ENCODE measurements around the gene SUCLG2.

SUCLG2 gene

GRCh38 chr3:67497746-67498145 lies 156.7 kb downstream of the SUCLG2 start:
- no peak for DNase-seq

DNA sequence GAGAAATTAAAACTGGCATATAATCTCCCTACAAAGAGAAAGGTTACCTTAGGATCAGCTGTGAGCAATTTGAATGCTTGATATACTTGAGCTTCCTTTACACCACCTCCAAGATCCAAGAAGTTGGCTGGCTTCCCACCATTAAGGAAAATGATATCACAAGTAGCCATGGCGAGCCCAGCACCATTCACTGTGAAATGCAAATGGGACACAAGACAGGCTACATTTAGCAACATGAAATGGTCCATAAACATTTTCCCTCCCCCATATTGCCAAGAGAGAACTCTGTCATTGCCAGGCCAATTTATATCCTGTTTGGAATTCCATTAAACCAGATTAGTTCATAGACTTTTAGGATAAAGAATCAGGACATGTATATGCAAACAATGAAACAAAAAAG lies 158.7 kb downstream of the SUCLG2 start:
- no peak for DNase-seq

GRCh38 chr3:67493808-67494207 lies 160.6 kb downstream of the SUCLG2 start:
- no peak for DNase-seq

GRCh38 chr3:67490658-67491057 lies 163.8 kb downstream of the SUCLG2 start:
- no peak for DNase-seq

DNA sequence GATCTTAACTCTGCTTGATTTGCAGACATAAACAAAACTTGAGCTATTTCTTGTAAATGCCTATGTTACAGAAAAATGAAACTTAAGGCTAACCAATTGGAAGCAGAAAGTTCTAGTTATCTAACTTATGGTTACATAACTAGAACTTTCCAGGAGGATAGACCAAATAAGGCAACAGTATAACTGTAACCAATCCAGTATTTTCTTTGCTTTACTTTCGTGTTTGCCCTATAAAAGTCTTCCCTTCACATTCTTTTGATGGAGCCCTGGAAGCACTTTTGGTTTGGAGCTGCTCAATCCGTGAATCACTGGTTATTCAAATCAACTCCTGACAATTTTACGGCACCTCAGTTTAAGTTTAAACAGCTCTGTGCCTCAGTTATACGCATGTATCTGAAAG lies 164.6 kb downstream of the SUCLG2 start:
- no peak for DNase-seq

GRCh38 chr3:67487564-67488114 lies 166.8 kb downstream of the SUCLG2 start:
- no peak for DNase-seq

DNA sequence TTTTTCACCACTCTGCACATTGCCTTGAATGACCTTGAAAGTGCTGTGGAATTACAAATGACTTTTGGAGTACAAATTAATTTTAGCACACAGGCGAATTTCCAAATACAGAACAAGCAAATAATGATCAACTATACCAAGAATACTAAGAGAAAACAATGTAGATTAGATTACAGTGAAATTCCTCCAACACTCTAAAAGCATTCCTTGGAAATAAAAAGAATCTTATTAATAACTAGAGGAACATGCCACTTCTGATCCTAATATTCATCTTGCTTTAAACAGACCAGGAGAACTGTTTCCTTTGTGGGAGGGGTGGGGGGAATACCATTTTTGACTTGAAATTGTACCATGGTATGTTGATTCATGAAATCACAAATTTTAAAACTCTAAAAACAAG lies 167.5 kb downstream of the SUCLG2 start:
- no peak for DNase-seq

GRCh38 chr3:67484085-67484484 lies 170.3 kb downstream of the SUCLG2 start:
- DNase-seq = no peak

- DNase-seq = no peak
Measured at GRCh38 chr3:67481126-67481525, 173.3 kb downstream of the SUCLG2 start.

DNA sequence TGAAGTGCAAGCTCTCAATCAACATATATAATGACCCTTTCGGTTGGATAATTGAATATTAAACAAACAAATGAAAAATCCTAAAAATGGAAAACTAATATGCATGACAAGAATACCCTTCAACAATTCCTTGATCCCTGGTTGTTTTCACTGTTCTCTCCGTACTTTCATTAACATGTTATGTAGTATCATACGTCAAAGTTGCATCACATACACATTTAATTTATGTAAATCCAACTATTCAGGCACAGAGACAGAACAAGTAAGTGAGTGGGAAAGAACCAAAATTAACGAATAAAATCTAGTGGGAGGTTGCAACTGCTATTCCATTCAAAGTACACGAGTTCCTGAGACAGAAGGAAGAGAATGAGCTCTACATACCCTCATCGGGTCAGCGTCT lies 176.0 kb downstream of the SUCLG2 start:
- DNase-seq = no peak

- no peak for DNase-seq
Measured at GRCh38 chr3:67474311-67474710, 180.1 kb downstream of the SUCLG2 start.

DNA sequence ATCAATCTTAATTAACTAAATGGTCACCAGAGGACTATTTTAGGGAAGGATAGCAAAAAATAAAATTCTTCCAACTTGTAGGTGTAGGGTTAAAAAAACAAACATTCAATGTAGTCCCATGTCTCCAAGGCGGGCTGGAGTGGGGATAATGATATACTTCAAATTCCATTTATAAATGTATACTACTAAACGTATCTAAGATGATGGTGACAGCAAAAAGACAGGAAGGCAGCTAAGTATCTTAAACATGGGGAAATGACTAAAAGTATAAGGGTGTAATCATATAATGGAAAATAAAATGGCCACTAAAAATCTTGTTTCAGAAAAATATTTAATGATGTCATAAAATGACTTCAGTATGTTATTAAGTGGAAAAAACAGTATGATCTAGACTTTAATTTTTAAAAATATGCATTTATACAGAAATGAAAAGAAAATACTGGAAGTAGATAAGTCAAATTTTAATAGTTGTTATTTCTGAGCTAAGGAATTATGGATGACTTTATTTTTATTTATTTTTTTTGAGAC lies 181.7 kb downstream of the SUCLG2 start:
- no peak for DNase-seq

- no peak for DNase-seq
Measured at GRCh38 chr3:67470207-67470606, 184.2 kb downstream of the SUCLG2 start.

DNA sequence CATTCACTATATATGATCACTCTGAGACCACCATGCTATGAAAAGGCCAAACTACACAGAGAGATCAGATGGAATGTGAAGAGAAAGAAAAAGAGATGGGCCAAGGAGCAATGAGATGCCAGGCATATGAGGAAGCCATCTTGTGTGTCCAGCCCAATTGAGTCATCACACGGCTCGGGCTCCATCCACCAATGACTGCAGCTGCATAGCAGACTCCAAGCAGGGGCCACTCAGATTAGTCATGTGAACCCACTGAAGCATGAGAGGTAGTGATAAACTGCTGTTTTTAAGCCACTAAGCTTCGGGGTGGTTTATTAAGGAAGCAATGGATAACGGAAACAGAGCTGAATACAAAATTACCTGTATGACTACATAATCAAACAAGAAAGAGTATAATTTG lies 185.9 kb downstream of the SUCLG2 start:
- no peak for DNase-seq

DNA sequence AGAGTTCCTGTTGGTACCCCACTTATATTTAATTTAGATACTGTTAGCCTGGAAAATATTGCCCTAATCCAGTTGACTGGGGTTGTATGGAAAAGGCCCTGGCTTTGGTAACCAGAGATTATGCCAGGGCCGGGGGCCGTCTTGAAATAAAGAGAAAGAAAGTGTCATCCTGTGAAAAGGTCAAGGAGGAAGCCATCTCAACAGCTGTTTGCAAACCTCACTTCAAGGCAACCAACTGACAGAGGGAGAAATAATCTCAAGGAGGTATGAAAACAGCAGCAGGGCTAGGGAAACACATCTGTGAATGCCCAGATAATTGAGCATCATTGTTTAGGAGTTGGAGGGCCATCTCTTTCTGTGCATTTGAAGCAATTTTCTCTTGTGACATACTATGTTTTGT lies 190.8 kb downstream of the SUCLG2 start:
- DNase-seq = no peak

GRCh38 chr3:67462187-67462586 lies 192.2 kb downstream of the SUCLG2 start:
- DNase-seq = no peak

GRCh38 chr3:67461667-67462142 lies 192.7 kb downstream of the SUCLG2 start:
- DNase-seq = no peak

- no peak for DNase-seq
Measured at GRCh38 chr3:67460841-67461510, 193.4 kb downstream of the SUCLG2 start.

- DNase-seq = no peak
Measured at GRCh38 chr3:67459796-67460195, 194.6 kb downstream of the SUCLG2 start.

DNA sequence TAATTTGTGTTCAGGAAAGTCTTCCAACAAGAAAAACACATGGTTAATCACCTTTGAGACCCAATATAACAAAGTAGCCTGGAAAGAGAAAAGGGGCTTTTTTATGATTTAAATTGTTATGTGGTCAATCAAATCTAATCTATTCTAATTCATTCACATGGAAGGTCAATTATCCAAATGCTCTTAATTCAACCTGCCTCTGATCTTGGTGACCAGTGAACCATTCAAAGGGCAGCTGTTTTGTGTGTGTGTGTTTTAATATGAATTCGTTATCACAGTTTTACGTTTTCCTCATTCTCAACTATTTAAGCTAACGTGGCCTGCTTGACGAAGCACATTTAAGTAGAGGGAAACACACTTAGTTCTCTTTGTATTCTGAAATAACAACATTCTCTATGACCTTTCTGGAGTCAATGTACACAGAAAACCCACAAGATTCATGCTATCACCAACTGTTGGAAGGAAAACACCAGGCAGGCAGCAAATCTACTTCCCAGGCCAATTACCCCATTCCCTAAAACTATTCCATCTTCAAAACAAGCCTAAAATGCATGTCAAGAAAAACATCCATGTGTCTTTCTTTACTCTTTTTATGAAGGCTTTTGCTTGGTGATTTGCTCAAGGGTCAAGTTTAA lies 195.4 kb downstream of the SUCLG2 start:
- DNase-seq = no peak

DNA sequence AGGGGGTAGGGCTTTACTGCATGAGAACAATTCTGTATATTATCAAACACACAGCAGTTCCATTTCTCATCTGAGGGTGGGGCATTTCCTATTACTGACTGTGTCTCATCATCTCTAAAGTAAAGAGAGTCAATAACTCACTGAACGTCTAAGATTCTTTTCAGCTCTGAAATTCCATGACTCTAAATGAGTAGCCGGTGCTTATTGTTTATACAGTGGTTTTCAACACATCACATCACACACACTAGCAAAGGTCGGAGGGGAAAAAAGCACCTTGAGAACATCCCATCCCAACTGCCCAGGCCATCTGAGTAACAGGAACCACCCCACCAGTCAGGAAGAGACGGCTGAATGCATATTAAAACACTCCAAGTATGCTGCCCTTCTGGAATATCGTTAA lies 196.0 kb downstream of the SUCLG2 start:
- no peak for DNase-seq

GRCh38 chr3:67453628-67454027 lies 200.8 kb downstream of the SUCLG2 start:
- no peak for DNase-seq

DNA sequence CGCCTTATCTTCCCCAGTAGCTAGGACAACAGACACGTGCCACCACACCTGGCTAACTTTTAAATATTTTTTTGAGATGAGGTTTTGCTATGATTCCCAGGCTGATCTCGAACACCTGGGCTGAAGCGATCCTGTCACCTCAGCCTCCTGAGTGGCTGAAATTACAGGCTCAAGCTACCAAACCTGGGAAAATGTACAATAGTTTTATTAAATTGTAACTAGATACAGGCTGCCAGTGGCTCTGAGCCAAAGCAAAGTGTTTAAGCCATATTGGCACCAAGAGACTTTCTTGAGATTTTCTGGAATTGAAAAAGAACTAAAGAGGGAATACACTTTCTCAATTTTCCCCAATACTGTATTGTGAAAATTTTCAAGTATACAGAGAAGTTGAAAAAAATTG lies 204.3 kb downstream of the SUCLG2 start:
- no peak for DNase-seq

DNA sequence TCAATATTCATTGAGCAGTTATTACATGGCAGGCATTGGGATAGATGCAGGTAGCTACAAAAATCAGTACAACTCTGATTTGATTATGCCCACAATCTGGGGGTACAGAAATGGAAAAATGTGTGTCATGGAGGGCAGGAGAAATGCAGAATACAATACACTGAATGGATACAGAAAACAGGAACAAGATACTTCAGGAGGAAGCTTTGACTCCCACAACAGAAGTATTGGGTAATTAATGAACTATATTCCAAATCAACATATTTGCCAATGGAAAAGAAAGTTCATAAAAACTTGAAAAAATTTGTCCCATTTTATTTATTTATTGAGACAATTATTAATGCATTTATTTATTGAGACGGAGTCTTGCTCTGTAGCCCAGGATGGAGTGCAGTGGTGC lies 207.0 kb downstream of the SUCLG2 start:
- no peak for DNase-seq
